OCI-LY3 (cell line): Measurements from ENCODE around the gene PIK3C3.

Experiments used
- H2AFZ ChIP-seq: fragments of 200-600, 300-600 bp; shearing (Covaris generic); 2 replicates; pipeline ENCODE4 v1.6.0; 2014; ENCODE audit warnings: antibody characterized with exemption, low read depth, low read length
- H3K27ac ChIP-seq: fragments of 200-600, 300-600 bp; sonication (generic); 2 replicates; pipeline ENCODE4 v1.5.1; 2014; ENCODE audit warnings: mild to moderate bottlenecking, low read length, moderate library complexity, mixed read lengths
- H3K27me3 ChIP-seq: fragments of 200-600, 300-600 bp; sonication (generic); 2 replicates; pipeline ENCODE4 v1.6.1; 2014; ENCODE audit warnings: low read depth, low read length, mixed read lengths
- H3K36me3 ChIP-seq: fragments of 200-600, 300-600 bp; sonication (generic); replicated peaks from 2 replicates; pipeline ENCODE3; 2014; ENCODE audit warnings: low read depth, low read length, mixed read lengths
- H3K4me1 ChIP-seq: fragments of 300-600, 200-600 bp; sonication (generic); 2 replicates; pipeline ENCODE4 v1.6.1; 2014; ENCODE audit warnings: low read length, mixed read lengths
- H3K4me2 ChIP-seq: fragments of 200-600, 300-600 bp; sonication (generic); 2 replicates; pipeline ENCODE4 v1.6.1; 2014; ENCODE audit warnings: low read length, mixed read lengths
- H3K4me3 ChIP-seq: fragments of 300-600, 200-600 bp; sonication (generic); 2 replicates; pipeline ENCODE4 v1.5.1; 2014; ENCODE audit warnings: antibody characterized with exemption, mild to moderate bottlenecking, low read length, moderate library complexity
- H3K79me2 ChIP-seq: fragments of 300-600, 200-600 bp; shearing (Covaris generic); 2 replicates; pipeline ENCODE4 v1.6.1; 2014; ENCODE audit warnings: mild to moderate bottlenecking, low read length, mixed read lengths
- H3K9ac ChIP-seq: fragments of 300-600, 200-600 bp; shearing (Covaris generic); 2 replicates; pipeline ENCODE4 v1.6.0; 2014; ENCODE audit warnings: mild to moderate bottlenecking, low read length, moderate library complexity
- H3K9me3 ChIP-seq: fragments of 200-600, 300-600 bp; shearing (Covaris generic); 2 replicates; pipeline ENCODE4 v1.6.1; 2014; ENCODE audit warnings: low read length, mixed read lengths; ENCODE audit not compliant: insufficient read depth
- H4K20me1 ChIP-seq: fragments of 200-600, 300-600 bp; sonication (generic); 2 replicates; pipeline ENCODE4 v1.6.1; 2016; ENCODE audit warnings: low read length, mixed read lengths; ENCODE audit not compliant: insufficient read depth
- CTCF ChIP-seq: fragments of 200-600, 300-600 bp; sonication (generic); IDR thresholded peaks from 2 replicates; pipeline ENCODE4 v1.5.1; 2014; ENCODE audit warnings: antibody characterized with exemption, low read length, low read depth
- EZH2phosphoT487 ChIP-seq: fragments of 200-600 bp; shearing (Covaris generic); IDR thresholded peaks from 2 replicates; pipeline ENCODE4 v1.6.1; 2018; ENCODE audit warnings: antibody characterized with exemption, mixed run types, low read depth

The PIK3C3 gene

GRCh38 chr18:41996020-41996419, 41.0 kb downstream of the PIK3C3 start:
- Histone ChIP-seq H3K9me3 (no peaks in the 10 kb centered on the region), H3K4me3 (no peak overlapping the region), H3K36me3 (peaks cover 65% of the 10 kb centered on the region), H3K4me2 (no peak overlapping the region), H3K27me3 (no peaks in the 10 kb centered on the region), H3K4me1 (0 out of 2 replicates have a peak, but pooled peaks cover 3% of the 10 kb centered on the region), H4K20me1 (no peaks in the 10 kb centered on the region), H3K9ac (no peak overlapping the region), H3K27ac (no peak overlapping the region), H2AFZ (no peak overlapping the region), H3K79me2 (no peaks in the 10 kb centered on the region)
- TF ChIP-seq EZH2phosphoT487 (no peak), CTCF (no peak)

GRCh38 chr18:41999751-42000150, 44.7 kb downstream of the PIK3C3 start:
- no peak overlapping the region for H3K9ac ChIP-seq
- no peak overlapping the region for H2AFZ ChIP-seq
- H3K4me2 ChIP-seq: no peak overlapping the region
- H3K9me3 ChIP-seq: no peaks in the 10 kb centered on the region
- H3K79me2 ChIP-seq: no peaks in the 10 kb centered on the region
- H3K27me3 ChIP-seq: no peaks in the 10 kb centered on the region
- H3K4me3 ChIP-seq: no peak overlapping the region
- peaks cover 80% of the 10 kb centered on the region for H3K36me3 ChIP-seq
- TF ChIP-seq CTCF (no peak), EZH2phosphoT487 (no peak)
- H3K27ac ChIP-seq: no peak overlapping the region
- H3K4me1 ChIP-seq: no peaks in the 10 kb centered on the region
- H4K20me1 ChIP-seq: no peaks in the 10 kb centered on the region

GRCh38 chr18:42001801-42002200, 46.8 kb downstream of the PIK3C3 start:
- 0 out of 2 replicates have a peak, but pooled peaks cover 4% of the 10 kb centered on the region for H3K4me1 ChIP-seq
- no peak overlapping the region for H3K4me2 ChIP-seq

GRCh38 chr18:42004653-42005052, 49.6 kb downstream of the PIK3C3 start:
- Histone ChIP-seq H3K9ac (no peak overlapping the region), H3K4me2 (no peak overlapping the region), H2AFZ (no peak overlapping the region), H3K79me2 (no peaks in the 10 kb centered on the region), H3K4me3 (no peak overlapping the region), H3K9me3 (no peaks in the 10 kb centered on the region), H3K4me1 (0 out of 2 replicates have a peak, but pooled peaks cover 4% of the 10 kb centered on the region), H3K27me3 (no peaks in the 10 kb centered on the region), H3K36me3 (peaks cover 74% of the 10 kb centered on the region), H4K20me1 (no peaks in the 10 kb centered on the region), H3K27ac (no peak overlapping the region)
- TF ChIP-seq CTCF: no peak
- TF ChIP-seq EZH2phosphoT487: no peak

More at GRCh38 chr18:42001801-42002200, 46.8 kb downstream of the PIK3C3 start:
- Histone ChIP-seq H3K9me3 (no peaks in the 10 kb centered on the region), H3K4me3 (no peak overlapping the region), H2AFZ (no peak overlapping the region), H3K27ac (no peak overlapping the region), H4K20me1 (no peaks in the 10 kb centered on the region), H3K79me2 (no peaks in the 10 kb centered on the region), H3K9ac (no peak overlapping the region), H3K36me3 (peaks cover 90% of the 10 kb centered on the region), H3K27me3 (no peaks in the 10 kb centered on the region)
- no peak for TF ChIP-seq CTCF
